Aortic smooth muscle cell (primary cell): ENCODE data around the gene SYT15B. TPM values are rescaled to one million over a fixed set of nuclear protein-coding genes. Genes with fewer than 3 reads are reported as not detected.

Experiments used
- total RNA-seq: library from RNA; depleted of rRNA; stranded (reverse); fragments of >200 nt; gene quantifications from 2 replicates; pipeline ENCODE4 v1.2.3, GENCODE V29; 2014

SYT15B gene
- total RNA-seq = not detected in 2 replicates

DNA sequence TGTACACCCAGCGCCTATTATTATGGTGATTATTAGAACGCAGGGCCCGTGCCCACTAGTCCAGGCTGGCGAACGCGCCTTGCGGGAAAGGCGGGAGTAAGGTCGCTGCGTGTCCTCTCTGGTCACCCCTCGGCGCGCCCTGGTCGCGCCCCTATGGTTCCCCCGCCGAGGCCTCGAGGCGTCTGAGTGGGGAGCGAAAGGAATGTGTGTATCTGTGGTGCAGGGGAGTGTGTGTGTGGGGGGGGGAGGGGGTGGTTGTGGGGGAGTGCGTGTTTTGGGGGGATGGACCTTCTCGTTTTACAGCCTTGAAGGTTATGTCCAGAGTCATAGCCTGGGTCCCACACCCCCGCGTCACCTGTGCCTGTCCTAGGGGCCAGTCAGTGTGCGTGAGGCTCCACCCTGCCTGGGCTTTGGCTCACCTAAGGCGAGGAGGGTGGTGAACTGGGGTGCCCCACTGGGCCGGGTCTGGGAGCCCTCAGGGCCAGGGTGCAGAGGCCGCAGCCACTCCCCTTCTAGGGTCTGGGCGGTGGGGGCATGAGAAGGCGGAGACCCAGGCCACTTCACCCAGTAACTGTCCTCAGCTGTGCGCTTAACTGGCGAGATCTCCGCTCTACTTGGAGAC lies at the start of gene SYT15B:
Gene SYT15B (minus strand): TSS at position 39 of the 622 bp plus-strand sequence. CDS start 952 bp downstream, outside the sequence.

Other genes starting within 250 kb of the SYT15B start
- gene AGAP9, start 240.0 kb downstream of the SYT15B start, total RNA-seq = 2.0 and 3.3 TPM in 2 replicates
- gene NPY4R2, start 155.1 kb upstream of the SYT15B start, total RNA-seq = not detected in 2 replicates
- not detected in 2 replicates for gene FAM25C, start 236.2 kb upstream of the SYT15B start, total RNA-seq